Measurements from ENCODE around the gene RFTN1.
A peak's percentile ranks its signal among the peaks of the same experiment; 100 is the strongest.

RFTN1 gene

DNA sequence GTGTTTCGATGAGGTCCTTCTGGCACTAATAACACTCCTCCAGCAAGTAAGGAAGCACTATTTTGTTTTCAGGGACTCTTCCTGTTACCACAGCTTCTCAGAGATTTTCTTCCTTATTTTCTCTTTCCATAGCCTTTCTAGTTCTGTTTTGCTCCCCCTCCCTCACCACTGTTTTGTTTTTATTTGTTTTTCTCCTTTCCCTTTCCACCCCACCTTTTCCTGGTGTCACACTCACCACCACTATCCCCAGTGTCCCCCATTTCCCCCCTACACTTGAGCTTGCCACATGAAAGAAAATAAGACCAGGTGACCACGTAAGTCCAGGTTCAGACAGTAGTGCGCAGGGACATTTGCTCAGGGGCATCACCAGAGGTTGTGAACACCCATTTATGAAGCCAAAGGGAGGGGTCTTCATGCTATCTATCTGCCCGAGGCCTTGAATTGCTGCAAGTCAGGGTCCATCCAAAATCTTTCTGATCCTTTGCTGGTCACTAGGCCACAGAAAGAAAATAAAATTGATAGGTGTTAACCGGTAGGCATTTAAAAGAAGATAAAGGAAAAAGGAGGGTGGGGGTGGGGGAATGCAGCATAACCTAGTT is 1.4 kb upstream of the RFTN1 start:
- no peaks in the 10 kb centered on the region for H3K36me3 ChIP-seq
- no peaks in the 10 kb centered on the region for H3K27me3 ChIP-seq
- no peak for DNase-seq
- no peak for TF ChIP-seq CTCF (IDR thresholded peaks at IDR 0.05; ENCODE audit: low read depth, low read length)
- peaks cover 7% of the 10 kb centered on the region for H3K4me1 ChIP-seq
- no peaks in the 10 kb centered on the region for H3K9me3 ChIP-seq
- no peak overlapping the region for H3K4me3 ChIP-seq (ENCODE audit: low read depth, low read length)

DNA sequence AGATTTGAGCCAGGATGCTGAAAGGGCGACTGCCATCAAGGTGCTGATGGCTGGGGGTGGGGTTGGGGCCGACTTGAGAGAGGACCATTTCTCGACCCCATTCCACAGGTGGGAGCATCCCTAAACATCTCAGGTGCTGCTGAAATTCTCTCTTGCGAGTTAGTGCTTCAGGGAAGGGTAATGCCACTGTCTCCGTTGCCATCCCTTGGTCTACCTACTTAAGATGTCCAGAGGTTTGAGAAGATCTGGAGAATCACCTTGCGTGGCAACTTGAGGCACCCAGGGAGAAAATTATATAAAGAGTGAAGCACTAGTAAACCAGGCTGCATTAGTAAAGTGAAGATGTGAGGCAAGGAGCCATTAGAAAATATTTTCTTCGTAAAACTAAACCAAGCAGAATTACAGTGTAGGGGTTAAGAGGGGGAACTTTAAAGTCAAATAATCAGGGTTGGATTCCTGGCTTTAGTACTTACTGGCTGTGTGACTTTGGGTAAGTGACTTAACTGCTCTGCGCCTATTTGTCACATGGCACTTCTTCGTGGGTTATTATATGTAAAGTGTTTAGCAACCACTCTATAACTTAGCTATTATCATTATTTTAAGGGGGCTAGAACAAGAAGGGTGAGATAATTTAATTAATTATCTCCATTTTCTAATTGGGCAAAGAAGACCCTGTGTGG is 662 bp upstream of the RFTN1 start:
- no peak for DNase-seq
- no peak for TF ChIP-seq CTCF (IDR thresholded peaks at IDR 0.05; ENCODE audit: low read depth, low read length)
- Histone ChIP-seq H3K9me3 (no peaks in the 10 kb centered on the region), H3K27me3 (no peaks in the 10 kb centered on the region), H3K36me3 (no peaks in the 10 kb centered on the region), H3K4me1 (peaks cover 7% of the 10 kb centered on the region), H3K4me3 (ENCODE audit: low read depth, low read length) (peak overlapping the region; percentile 69)

DNA sequence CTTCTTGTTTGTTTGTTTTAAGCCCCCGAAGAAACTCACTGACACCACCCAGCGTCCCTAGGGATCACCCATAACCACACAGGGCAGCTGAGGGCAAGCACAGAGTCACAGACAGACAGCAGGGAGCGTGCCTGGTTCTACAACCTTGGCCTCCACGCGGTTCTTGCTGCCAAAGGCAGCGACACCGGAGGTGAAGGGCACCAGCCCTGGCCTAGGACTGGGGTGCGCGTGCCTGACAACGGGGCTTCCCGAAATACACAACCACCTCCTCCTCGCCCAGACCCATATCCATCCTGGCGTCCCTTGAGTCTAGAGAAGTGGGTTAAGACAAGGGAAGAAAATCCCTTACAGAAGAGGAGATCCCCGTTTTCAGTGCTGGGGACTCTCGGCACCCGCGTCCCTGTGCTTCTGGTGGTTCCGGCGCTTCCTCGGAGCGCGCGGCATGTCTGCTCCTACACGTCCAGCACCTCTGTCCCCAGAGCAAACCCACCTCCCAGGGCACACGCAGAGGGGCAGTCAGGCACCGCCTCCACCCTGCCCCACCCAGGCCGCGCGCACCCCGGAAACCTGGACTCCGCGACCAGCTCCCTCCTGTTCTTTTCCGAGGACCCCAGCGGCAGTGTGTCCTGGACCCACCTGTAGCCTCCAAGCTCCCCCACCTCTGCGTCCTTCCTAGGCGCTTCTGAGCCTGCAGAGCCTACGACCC is 911 bp downstream of the RFTN1 start:
- no peak for DNase-seq

GRCh38 chr3:16511681-16512434 is 1.6 kb downstream of the RFTN1 start:
- Histone ChIP-seq H3K9me3 (no peaks in the 10 kb centered on the region), H3K27me3 (no peaks in the 10 kb centered on the region), H3K4me3 (ENCODE audit: low read depth, low read length) (peak overlapping the region; percentile 69), H3K36me3 (no peaks in the 10 kb centered on the region), H3K4me1 (peaks cover 7% of the 10 kb centered on the region)
- TF ChIP-seq CTCF (IDR thresholded peaks at IDR 0.05; ENCODE audit: low read depth, low read length), result no peak
- no peak for DNase-seq

More for the DNA sequence above, 911 bp downstream of the RFTN1 start:
- Histone ChIP-seq H3K4me3 (ENCODE audit: low read depth, low read length) (peak overlapping the region; percentile 69), H3K9me3 (no peaks in the 10 kb centered on the region), H3K36me3 (no peaks in the 10 kb centered on the region), H3K4me1 (peaks cover 7% of the 10 kb centered on the region), H3K27me3 (no peaks in the 10 kb centered on the region)
- TF ChIP-seq CTCF (IDR thresholded peaks at IDR 0.05; ENCODE audit: low read depth, low read length), result no peak

- DNase-seq, result no peak
- Histone ChIP-seq H3K27me3 (no peaks in the 10 kb centered on the region), H3K36me3 (no peaks in the 10 kb centered on the region), H3K4me1 (no peaks in the 10 kb centered on the region), H3K4me3 (ENCODE audit: low read depth, low read length) (no peak overlapping the region), H3K9me3 (no peaks in the 10 kb centered on the region)
- TF ChIP-seq CTCF (IDR thresholded peaks at IDR 0.05; ENCODE audit: low read depth, low read length), result no peak
Measured at GRCh38 chr3:16510620-16511319, 2.7 kb downstream of the RFTN1 start.
